Left ventricle myocardium inferior (tissue), 1 donor: ENCODE measurements around the gene SPATS2L. TPM values are rescaled to one million over a fixed set of nuclear protein-coding genes. Genes with fewer than 3 reads are reported as not detected.

ENCODE experiments used
- DNase-seq: peaks from one replicate; pipeline ENCODE4 v3.0.0-alpha.2; 2020
- H3K27ac ChIP-seq: fragments of 200-600 bp; replicated peaks from 2 replicates; pipeline ENCODE4 v1.8.0; 2021
- H3K27me3 ChIP-seq: fragments of 200-600 bp; 2 replicates; pipeline ENCODE4 v1.8.0; 2021; ENCODE audit warnings: low read depth
- H3K36me3 ChIP-seq: fragments of 200-600 bp; 2 replicates; pipeline ENCODE4 v1.8.0; 2021
- H3K4me1 ChIP-seq: fragments of 200-600 bp; 2 replicates; pipeline ENCODE4 v1.8.0; 2021
- H3K4me3 ChIP-seq: fragments of 200-600 bp; 2 replicates; pipeline ENCODE4 v1.8.0; 2021; ENCODE audit warnings: mild to moderate bottlenecking, moderate library complexity
- H3K9me3 ChIP-seq: fragments of 200-600 bp; replicated peaks from 2 replicates; pipeline ENCODE4 v1.8.0; 2021
- intact Hi-C: fragments of 100-400 bp; cut with micrococcal nuclease; formaldehyde crosslinking; loops from one replicate; pipeline ENCODE4 v1.11.0; 2022
- total RNA-seq: library from RNA; stranded (reverse); fragmentation: NEBNext Ultra II Directional; extraction: Animal tissue kit (Norgen Biotek cat#: 25700); gene quantifications from one replicate; pipeline ENCODE4 v1.2.1, GENCODE V29; 2021
- TF ChIP-seq, protein P1 (sequence below): fragments of 200-600 bp; IDR thresholded peaks from 2 replicates; pipeline ENCODE4 v1.8.0; 2021; ENCODE audit warnings: antibody characterized with exemption, mild to moderate bottlenecking, borderline replicate concordance
- donor health status: DM: no; HTN: yes; CAD: no; lungs with severe emphysema.

Gene SPATS2L
- total RNA-seq, 1 donor from 2014 or later = 54.9 TPM

- H3K36me3 ChIP-seq = no peaks in the 10 kb centered on the region
- intact Hi-C loops = no loop called here
- DNase-seq = no peak
Measured at GRCh38 chr2:200302940-200303727, 3.4 kb upstream of the SPATS2L start.

GRCh38 chr2:200305797-200306195 is 697 bp upstream of the SPATS2L start:
- DNase-seq = peak; percentile 37
- TF ChIP-seq, protein P1, sequence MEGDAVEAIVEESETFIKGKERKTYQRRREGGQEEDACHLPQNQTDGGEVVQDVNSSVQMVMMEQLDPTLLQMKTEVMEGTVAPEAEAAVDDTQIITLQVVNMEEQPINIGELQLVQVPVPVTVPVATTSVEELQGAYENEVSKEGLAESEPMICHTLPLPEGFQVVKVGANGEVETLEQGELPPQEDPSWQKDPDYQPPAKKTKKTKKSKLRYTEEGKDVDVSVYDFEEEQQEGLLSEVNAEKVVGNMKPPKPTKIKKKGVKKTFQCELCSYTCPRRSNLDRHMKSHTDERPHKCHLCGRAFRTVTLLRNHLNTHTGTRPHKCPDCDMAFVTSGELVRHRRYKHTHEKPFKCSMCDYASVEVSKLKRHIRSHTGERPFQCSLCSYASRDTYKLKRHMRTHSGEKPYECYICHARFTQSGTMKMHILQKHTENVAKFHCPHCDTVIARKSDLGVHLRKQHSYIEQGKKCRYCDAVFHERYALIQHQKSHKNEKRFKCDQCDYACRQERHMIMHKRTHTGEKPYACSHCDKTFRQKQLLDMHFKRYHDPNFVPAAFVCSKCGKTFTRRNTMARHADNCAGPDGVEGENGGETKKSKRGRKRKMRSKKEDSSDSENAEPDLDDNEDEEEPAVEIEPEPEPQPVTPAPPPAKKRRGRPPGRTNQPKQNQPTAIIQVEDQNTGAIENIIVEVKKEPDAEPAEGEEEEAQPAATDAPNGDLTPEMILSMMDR = peak; percentile 32
- intact Hi-C loops = no loop called here

More at GRCh38 chr2:200302940-200303727, 3.4 kb upstream of the SPATS2L start:
- no peaks in the 10 kb centered on the region for H3K27me3 ChIP-seq
- H3K9me3 ChIP-seq = no peaks in the 10 kb centered on the region
- no peak overlapping the region for H3K27ac ChIP-seq
- TF ChIP-seq, protein P1 = no peak
- no peak overlapping the region for H3K4me3 ChIP-seq
- peaks cover 30% of the 10 kb centered on the region for H3K4me1 ChIP-seq

DNA sequence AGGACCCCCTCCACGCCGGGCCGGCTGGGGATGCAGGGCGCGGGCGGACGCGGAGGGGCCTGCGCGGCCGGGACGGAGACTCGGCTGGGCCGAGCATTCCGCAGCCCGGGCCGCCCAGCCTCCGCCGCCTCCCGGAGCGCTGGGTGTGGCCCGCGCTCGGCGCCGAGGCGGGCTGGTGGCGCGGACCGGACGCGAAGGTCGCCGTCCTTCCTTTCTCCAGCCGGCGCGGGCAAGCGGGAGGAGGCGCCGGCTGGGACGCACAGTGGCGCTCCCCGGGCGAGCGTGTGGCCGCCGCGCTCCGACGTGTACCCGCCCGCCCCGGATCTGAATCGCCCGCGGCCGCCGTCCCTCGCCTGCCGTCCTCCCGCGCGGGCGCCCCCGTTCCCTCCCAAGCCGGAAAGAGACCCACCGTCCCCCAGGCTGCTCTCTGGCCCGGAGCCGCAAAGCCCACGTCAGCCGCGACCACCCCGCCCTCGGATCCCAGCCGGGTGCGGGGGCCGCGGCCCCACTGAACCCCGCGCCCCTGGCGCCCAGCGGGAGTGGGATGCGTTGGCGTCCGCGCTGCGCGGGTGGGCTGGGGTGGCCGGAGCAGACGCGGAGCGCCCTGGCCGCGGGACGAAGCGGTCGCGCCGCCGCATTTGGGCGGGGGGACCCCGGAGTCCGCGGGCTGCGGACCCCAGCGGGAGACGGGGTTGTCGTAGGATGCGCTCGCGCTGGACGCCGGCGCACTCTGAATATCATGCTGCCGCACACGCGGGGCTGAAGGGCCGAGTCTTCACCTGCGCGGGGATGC is 634 bp downstream of the SPATS2L start:
- DNase-seq = peak; percentile 53
- intact Hi-C loops = no loop called here
- Histone ChIP-seq H3K36me3 (no peaks in the 10 kb centered on the region), H3K27ac (peak overlapping the region; percentile 96), H3K9me3 (no peaks in the 10 kb centered on the region), H3K4me3 (peak overlapping the region; percentile 93), H3K27me3 (no peaks in the 10 kb centered on the region), H3K4me1 (peaks cover 58% of the 10 kb centered on the region)
- TF ChIP-seq, protein P1 = peak; percentile 14

More at GRCh38 chr2:200305797-200306195, 697 bp upstream of the SPATS2L start:
- Histone ChIP-seq H3K4me1 (peaks cover 53% of the 10 kb centered on the region), H3K27ac (peak overlapping the region; percentile 96), H3K4me3 (peak overlapping the region; percentile 93), H3K9me3 (no peaks in the 10 kb centered on the region), H3K36me3 (no peaks in the 10 kb centered on the region), H3K27me3 (no peaks in the 10 kb centered on the region)

DNA sequence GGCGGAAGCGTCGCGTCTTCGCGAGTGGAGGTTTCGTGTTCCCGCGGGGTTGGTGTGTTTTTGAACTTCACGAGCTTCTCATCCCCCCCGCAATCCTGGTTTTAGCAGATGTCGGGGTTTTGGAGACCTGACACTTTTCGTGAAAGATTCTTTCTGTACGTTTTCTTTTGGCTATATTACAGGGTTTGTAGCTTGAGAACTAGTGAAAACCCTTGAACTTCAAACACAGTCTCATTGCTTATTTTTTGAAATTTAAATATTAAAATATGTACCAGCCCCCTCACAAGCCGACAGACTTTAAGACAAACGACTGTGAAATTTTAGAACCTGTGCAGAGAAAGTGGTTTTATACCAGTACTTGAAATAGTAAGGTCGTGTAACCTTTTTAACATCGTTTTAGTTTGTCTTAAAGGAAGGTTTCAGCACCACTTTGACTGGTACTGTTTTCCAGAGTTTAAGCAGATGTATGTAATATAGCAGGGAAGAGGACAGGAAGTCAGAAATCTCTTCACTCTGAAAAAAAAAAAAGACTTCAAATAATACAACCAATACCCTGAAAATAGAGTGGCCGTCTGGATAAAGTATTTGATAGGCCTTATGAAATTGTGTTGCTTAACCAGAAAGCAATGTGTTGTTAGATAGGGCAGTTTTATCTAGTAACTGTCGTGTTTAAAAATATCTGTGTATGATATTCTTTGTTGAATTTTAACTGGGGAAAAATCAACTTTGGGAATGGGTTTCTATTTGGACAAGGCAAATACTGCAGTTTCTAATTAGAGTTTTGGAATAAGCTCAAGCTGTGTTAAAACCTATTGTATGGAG is 1.4 kb downstream of the SPATS2L start:
- Histone ChIP-seq H3K36me3 (no peaks in the 10 kb centered on the region), H3K27ac (peak overlapping the region; percentile 96), H3K27me3 (no peaks in the 10 kb centered on the region), H3K4me1 (peaks cover 60% of the 10 kb centered on the region), H3K9me3 (no peaks in the 10 kb centered on the region), H3K4me3 (peak overlapping the region; percentile 93)
- intact Hi-C loops = no loop called here
- TF ChIP-seq, protein P1 = no peak
- no peak for DNase-seq
